Stimulated activated CD8-positive, alpha-beta memory T cell treated with anti-CD3 and anti-CD28 coated beads, Interleukin-7, amount 100 ng/mL, for 1 hour (primary cell): ENCODE results near the gene PPP1R12C.
"Not testable (repeated sequence)": the region's sequence is repeated elsewhere in the genome, so short reads cannot be mapped to it uniquely, and the experiment has no call there.

ENCODE experiments used
- DNase-seq, 2 donors: peaks; one replicate each; pipeline ENCODE4 v3.0.0-alpha.2; 2020; ENCODE audit warnings: low read depth in 2 of 2

The PPP1R12C gene

GRCh38 chr19:55076321-55076720 lies 41.1 kb downstream of the PPP1R12C start:
- DNase-seq, result no peak

GRCh38 chr19:55075371-55075998 lies 42.0 kb downstream of the PPP1R12C start, which contains the start of gene EPS8L1:
Gene EPS8L1, plus strand, starts transcription at chr19:55075869. Its CDS starts 576 bp downstream, at chr19:55076445.
- DNase-seq, result no peak

GRCh38 chr19:55071913-55072312 lies 45.5 kb downstream of the PPP1R12C start:
- DNase-seq, result no peak

GRCh38 chr19:55071129-55071502 lies 46.3 kb downstream of the PPP1R12C start:
- DNase-seq, result no peak

- DNase-seq, result no peak
Measured at GRCh38 chr19:55070466-55071128, 46.8 kb downstream of the PPP1R12C start.

- DNase-seq, result no peak
Measured at GRCh38 chr19:55069865-55070197, 47.6 kb downstream of the PPP1R12C start.

GRCh38 chr19:55068950-55069864 lies 48.2 kb downstream of the PPP1R12C start:
- no peak for DNase-seq

GRCh38 chr19:55067869-55068268 lies 49.6 kb downstream of the PPP1R12C start:
- DNase-seq, result no peak

- no peak for DNase-seq
Measured at GRCh38 chr19:55066107-55066709, 51.2 kb downstream of the PPP1R12C start.

- not testable (repeated sequence) for DNase-seq
Measured at GRCh38 chr19:55065516-55065915, 51.9 kb downstream of the PPP1R12C start.

GRCh38 chr19:55063492-55063843 lies 54.0 kb downstream of the PPP1R12C start:
- DNase-seq, result no peak

- peak; percentile 90 to 98 for DNase-seq
Measured at GRCh38 chr19:55062735-55063491, 54.5 kb downstream of the PPP1R12C start, which contains the start of gene RDH13. Gene RDH13, minus strand, starts transcription at chr19:55063148. Its CDS starts 116 bp downstream, at chr19:55063032.

GRCh38 chr19:55060287-55060686 lies 57.1 kb downstream of the PPP1R12C start:
- DNase-seq, result not testable (repeated sequence)

DNA sequence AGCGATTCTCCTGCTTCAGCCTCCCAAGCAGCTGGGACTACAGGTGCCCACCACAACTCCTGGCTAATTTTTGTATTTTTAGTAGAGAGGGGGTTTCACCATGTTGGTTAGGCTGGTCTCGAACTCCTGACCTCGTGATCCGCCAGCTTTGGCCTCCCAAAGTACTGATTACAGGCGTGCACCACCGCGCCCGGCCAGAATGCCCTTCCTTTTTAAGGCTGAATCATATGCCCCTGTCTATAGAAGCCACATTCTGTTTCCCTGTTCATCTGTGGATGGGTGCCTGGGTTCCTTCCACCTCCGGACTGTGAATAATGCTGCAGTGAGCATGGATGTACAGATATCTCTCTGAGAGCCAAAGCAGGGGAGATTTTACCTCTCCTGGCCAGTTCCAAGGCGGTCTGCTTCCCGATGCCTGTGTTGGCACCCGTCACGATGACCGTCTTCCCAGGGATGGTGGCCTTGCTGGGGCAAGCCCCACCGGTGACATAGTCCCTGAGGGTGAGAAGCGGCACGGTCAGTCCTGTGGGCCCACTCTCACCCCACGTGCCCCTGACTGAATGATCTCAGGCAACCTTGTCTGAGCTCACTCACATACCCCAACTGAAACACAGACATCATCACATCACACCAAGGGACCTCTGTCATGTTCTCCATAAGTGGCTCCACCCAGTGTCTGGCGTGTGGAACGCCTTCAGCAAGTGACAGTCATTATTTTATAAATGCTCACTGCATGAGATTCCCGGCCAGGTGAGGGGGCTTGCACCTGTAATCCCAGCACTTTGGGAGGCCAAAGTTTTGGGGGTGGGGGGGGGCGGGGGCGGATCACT lies 58.4 kb downstream of the PPP1R12C start:
- DNase-seq, result no peak

GRCh38 chr19:55056827-55057226 lies 60.6 kb downstream of the PPP1R12C start:
- DNase-seq, result no peak

DNA sequence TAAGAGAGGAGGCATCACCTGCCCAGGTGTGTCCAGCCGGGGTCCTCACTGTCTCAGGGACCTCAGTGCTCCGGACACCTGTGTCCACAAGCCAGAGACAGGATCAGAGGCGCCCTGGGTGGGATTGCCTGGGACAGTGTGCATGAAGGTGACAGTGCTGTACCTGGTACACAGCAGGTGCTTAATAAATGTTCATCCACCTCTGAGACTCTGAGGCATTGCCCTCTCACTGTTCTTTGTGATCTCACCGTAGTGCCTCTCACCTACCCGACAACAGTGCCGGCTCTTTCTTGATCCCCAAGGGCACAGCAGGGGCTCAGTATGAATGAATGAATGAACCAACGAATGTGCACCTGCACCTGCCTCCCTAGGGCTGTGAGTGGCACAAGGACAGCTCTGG lies 63.7 kb downstream of the PPP1R12C start:
- DNase-seq, result no peak

GRCh38 chr19:55050749-55051532 lies 66.5 kb downstream of the PPP1R12C start:
- no peak for DNase-seq

DNA sequence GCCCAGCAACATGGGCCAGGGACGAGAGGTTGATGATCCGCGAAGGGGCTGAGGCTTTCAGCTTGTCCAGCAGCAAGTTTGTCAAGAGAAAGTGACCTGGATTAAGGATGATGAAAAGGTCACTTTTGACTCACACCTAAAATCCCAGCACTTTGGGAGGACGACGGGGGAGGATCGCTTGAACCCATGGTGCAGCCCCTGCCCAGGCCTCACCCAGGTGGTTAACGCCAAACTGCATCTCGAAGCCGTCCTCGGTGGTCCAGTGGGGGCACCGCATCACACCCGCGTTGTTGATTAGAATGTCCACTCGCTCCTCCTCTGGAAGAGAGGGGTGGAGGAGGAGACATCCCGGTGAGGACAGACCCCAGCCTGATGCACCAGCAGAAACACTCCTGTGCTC lies 69.0 kb downstream of the PPP1R12C start:
- no peak for DNase-seq

DNA sequence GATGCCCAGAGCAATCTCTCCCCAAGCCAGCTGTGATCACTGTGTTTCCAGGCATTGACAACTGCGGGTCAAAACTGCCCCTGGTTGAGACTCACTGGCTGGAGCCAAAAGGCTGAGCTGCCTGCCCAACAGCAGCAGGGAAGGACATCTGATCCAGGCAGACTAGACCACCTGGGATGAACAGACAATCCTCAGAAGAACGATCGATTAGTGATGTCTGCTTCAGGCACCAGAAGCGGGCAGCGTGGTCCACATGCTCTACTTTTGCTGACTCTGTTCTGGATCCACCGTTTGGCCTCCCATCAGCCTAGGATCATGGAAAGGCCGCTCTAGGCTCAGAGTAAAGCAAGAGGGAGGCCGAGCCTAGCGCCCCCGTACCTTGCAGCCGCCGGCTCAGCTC lies 69.5 kb downstream of the PPP1R12C start:
- DNase-seq, result no peak
